ENCODE results near the gene SRCIN1. TPM values are rescaled to one million over a fixed set of nuclear protein-coding genes. Genes with fewer than 3 reads are reported as not detected.

SRCIN1 gene
- total RNA-seq, 1 experiment from 2014 or later = 2.6 TPM

- no peak for DNase-seq
- Histone ChIP-seq H3K9me2 (replicated peaks; ENCODE audit: low read length) (no peaks in the 10 kb centered on the region), H3K4me1 (ENCODE audit: insufficient read depth, low read length) (no peaks in the 10 kb centered on the region), H2AFZ (ENCODE audit: low read length) (no peak overlapping the region), H3K9ac (ENCODE audit: low read length) (no peak overlapping the region), H4K20me1 (ENCODE audit: low read length) (no peaks in the 10 kb centered on the region), H3K36me3 (ENCODE audit: low read depth, low read length) (no peaks in the 10 kb centered on the region), H3K4me2 (ENCODE audit: low read length) (no peak overlapping the region), H3K9me3 (ENCODE audit: low read length) (no peaks in the 10 kb centered on the region), H3K79me2 (ENCODE audit: low read length) (no peaks in the 10 kb centered on the region), H3F3A (ENCODE audit: low read length, unreplicated experiment) (no peaks in the 10 kb centered on the region), H3K27ac (ENCODE audit: low read length) (no peak overlapping the region), H3K27me3 (ENCODE audit: low read length) (no peaks in the 10 kb centered on the region), H3K4me3 (ENCODE audit: low read length) (no peak overlapping the region)
- TF ChIP-seq CTCF (conservative IDR thresholded peaks at IDR 0.05; ENCODE audit: low read depth, low read length) (no peak), EZH2 (IDR thresholded peaks at IDR 0.05; ENCODE audit: low read length, unreplicated experiment) (no peak), EZH2phosphoT487 (IDR thresholded peaks at IDR 0.05; ENCODE audit: borderline replicate concordance, low read length) (no peak)
- intact Hi-C loops (cut with micrococcal nuclease) = no loop called here
- POLR2A ChIA-PET (ENCODE audit: unreplicated experiment) = no interaction called here
- no peak for ATAC-seq
- CTCF ChIA-PET = no interaction called here
- BruUV-seq (replicated peaks) = no TSS peak
Measured at GRCh38 chr17:38619451-38619795, 13.7 kb upstream of the SRCIN1 start.

GRCh38 chr17:38617967-38618760 lies 12.4 kb upstream of the SRCIN1 start:
- ATAC-seq (no peak), DNase-seq (no peak)
- Histone ChIP-seq H2AFZ (ENCODE audit: low read length) (no peak overlapping the region), H3K79me2 (ENCODE audit: low read length) (no peaks in the 10 kb centered on the region), H3K27ac (ENCODE audit: low read length) (no peak overlapping the region), H3K9me3 (ENCODE audit: low read length) (no peaks in the 10 kb centered on the region), H3K4me1 (ENCODE audit: insufficient read depth, low read length) (no peaks in the 10 kb centered on the region), H3K4me2 (ENCODE audit: low read length) (no peak overlapping the region), H3K36me3 (ENCODE audit: low read depth, low read length) (no peaks in the 10 kb centered on the region), H3F3A (ENCODE audit: low read length, unreplicated experiment) (no peaks in the 10 kb centered on the region), H3K27me3 (ENCODE audit: low read length) (no peaks in the 10 kb centered on the region), H3K9me2 (replicated peaks; ENCODE audit: low read length) (no peaks in the 10 kb centered on the region), H3K4me3 (ENCODE audit: low read length) (no peak overlapping the region), H3K9ac (ENCODE audit: low read length) (no peak overlapping the region), H4K20me1 (ENCODE audit: low read length) (no peaks in the 10 kb centered on the region)
- TF ChIP-seq EZH2phosphoT487 (IDR thresholded peaks at IDR 0.05; ENCODE audit: borderline replicate concordance, low read length) (no peak), EZH2 (IDR thresholded peaks at IDR 0.05; ENCODE audit: low read length, unreplicated experiment) (no peak), CTCF (conservative IDR thresholded peaks at IDR 0.05; ENCODE audit: low read depth, low read length) (no peak)
- ChIA-PET POLR2A (ENCODE audit: unreplicated experiment) (no interaction called here), CTCF (no interaction called here)
- intact Hi-C loops (cut with micrococcal nuclease) = no loop called here
- BruUV-seq (replicated peaks) = no TSS peak

GRCh38 chr17:38617074-38617860 lies 11.5 kb upstream of the SRCIN1 start:
- TF ChIP-seq CTCF (conservative IDR thresholded peaks at IDR 0.05; ENCODE audit: low read depth, low read length) = no peak
- TF ChIP-seq EZH2phosphoT487 (IDR thresholded peaks at IDR 0.05; ENCODE audit: borderline replicate concordance, low read length) = no peak
- no peak overlapping the region for H3K4me2 ChIP-seq (ENCODE audit: low read length)
- CTCF ChIA-PET = no interaction called here
- no peak overlapping the region for H3K27ac ChIP-seq (ENCODE audit: low read length)
- no peaks in the 10 kb centered on the region for H4K20me1 ChIP-seq (ENCODE audit: low read length)
- no peaks in the 10 kb centered on the region for H3K9me3 ChIP-seq (ENCODE audit: low read length)
- ATAC-seq (no peak), DNase-seq (no peak)
- no peaks in the 10 kb centered on the region for H3F3A ChIP-seq (ENCODE audit: low read length, unreplicated experiment)
- H3K9me2 ChIP-seq (replicated peaks; ENCODE audit: low read length) = no peaks in the 10 kb centered on the region
- H3K79me2 ChIP-seq (ENCODE audit: low read length) = no peaks in the 10 kb centered on the region
- no peak overlapping the region for H3K9ac ChIP-seq (ENCODE audit: low read length)
- H3K36me3 ChIP-seq (ENCODE audit: low read depth, low read length) = no peaks in the 10 kb centered on the region
- no TSS peak for BruUV-seq (replicated peaks)
- no peaks in the 10 kb centered on the region for H3K4me1 ChIP-seq (ENCODE audit: insufficient read depth, low read length)
- intact Hi-C loops (cut with micrococcal nuclease) = no loop called here
- H2AFZ ChIP-seq (ENCODE audit: low read length) = no peak overlapping the region
- no peak overlapping the region for H3K4me3 ChIP-seq (ENCODE audit: low read length)
- no peaks in the 10 kb centered on the region for H3K27me3 ChIP-seq (ENCODE audit: low read length)
- POLR2A ChIA-PET (ENCODE audit: unreplicated experiment) = no interaction called here

All from PC-3 (cell line).